Stimulated activated CD8-positive, alpha-beta memory T cell treated with anti-CD3 and anti-CD28 coated beads, Interleukin-2, amount 100 ng/mL, for 48 hours (primary cell): ENCODE measurements around the gene UVSSA.
"Not testable (repeated sequence)": the region's sequence is repeated elsewhere in the genome, so short reads cannot be mapped to it uniquely, and the experiment has no call there.

Source experiments
- DNase-seq, 2 donors: peaks; one replicate each; pipeline ENCODE4 v3.0.0-alpha.2; 2020; ENCODE audit warnings: low read depth in 2 of 2

Gene UVSSA

GRCh38 chr4:1317177-1318045 is 29.6 kb upstream of the UVSSA start:
- no peak for DNase-seq

GRCh38 chr4:1318046-1318375 is 29.0 kb upstream of the UVSSA start:
- DNase-seq = no peak

- peak in 1 of 2 donors; percentile 19 for DNase-seq
Observed at GRCh38 chr4:1318488-1319213, 28.4 kb upstream of the UVSSA start.

DNA sequence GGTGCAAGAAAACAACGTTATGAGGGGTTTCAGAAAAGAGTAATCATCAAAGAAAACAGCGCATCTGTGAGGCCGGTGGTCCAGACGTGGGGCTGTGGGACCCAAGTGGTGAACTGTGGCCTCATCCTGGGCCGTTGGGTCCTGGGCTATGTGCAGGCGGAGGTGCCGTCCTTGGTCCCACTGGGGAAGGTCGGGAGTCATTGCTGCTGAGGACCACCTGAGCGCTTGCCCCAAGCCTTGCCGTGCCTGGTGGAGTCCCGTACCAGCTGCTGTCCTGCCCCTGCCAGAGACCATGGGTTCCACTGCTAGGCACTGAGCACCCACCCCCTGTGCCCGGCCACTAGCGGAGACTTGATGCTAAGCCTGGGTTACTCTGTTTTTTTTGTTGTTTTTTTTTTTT is 25.5 kb upstream of the UVSSA start:
- no peak for DNase-seq

GRCh38 chr4:1321946-1322650 is 24.9 kb upstream of the UVSSA start:
- DNase-seq = no peak

DNA sequence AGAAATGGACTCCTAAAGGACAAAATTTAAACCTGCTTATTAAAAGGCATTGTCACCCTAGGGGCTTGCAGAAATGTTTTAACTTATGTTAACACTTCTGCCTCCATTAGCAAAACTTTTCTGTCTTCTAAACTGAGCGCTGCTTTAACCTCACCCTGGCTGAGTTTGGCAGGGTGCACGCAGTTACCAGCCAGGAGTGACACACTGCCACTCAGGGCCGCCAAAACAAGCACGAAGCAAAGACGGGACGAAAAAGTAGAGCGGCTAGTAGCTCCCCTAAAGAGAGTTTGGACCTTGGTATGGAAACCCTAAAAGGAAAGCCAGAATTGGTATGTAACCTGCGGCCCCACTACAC is 23.8 kb upstream of the UVSSA start:
- DNase-seq = no peak

DNA sequence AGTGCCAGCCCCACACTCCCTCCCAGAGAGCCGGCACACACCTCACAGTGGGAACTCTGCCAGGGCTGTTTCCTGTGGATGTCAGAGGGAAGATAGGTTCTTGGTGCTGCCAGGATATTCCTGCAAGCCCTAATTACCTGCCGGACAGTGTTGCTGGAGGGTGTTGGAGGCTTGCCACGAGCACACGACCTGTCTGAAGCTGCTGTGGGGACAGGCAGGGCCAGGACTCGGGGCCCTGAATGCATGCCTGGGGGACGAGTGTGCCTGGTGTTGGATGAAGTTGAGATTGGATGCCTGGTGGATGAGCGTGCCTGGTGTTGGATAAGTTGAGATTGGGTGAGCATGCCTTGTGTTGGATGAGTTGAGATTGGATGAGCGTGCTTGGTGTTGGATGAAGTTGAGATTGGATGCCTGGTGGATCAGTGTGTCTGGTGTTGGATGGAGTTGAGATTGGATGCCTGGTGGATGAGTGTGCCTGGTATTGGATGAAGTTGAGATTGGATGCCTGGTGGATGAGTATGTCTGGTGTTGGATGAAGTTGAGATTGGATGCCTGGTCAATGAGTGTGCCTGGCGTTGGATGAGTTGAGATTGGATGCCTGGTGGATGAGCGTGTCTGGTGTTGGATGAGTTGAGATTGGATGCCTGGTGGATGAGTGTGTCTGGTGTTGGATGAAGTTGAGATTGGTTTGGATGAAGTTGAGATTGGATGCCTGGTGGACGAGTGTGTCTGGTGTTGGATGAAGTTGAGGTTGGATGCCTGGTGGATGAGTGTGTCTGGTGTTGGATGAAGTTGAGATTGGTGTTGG is 23.2 kb upstream of the UVSSA start:
- DNase-seq = no peak

GRCh38 chr4:1324443-1325175 is 22.4 kb upstream of the UVSSA start:
- DNase-seq = not testable (repeated sequence)

DNA sequence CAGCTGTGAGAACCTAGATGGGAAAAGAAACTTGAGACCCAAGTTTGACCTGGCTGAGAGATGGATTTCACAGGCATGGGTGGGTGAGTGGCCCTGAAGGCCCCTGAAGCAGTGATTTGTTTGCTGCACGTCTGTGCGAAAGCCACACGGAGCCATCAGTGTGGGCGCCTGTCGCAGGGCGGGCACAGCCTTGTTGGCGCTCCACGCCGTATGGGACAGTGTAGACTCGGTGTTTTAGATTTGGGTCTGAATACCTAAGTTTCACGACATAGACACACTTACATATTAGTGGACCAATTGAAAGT is 21.9 kb upstream of the UVSSA start:
- no peak for DNase-seq

- DNase-seq = no peak
Observed at GRCh38 chr4:1325681-1326635, 21.1 kb upstream of the UVSSA start.

DNA sequence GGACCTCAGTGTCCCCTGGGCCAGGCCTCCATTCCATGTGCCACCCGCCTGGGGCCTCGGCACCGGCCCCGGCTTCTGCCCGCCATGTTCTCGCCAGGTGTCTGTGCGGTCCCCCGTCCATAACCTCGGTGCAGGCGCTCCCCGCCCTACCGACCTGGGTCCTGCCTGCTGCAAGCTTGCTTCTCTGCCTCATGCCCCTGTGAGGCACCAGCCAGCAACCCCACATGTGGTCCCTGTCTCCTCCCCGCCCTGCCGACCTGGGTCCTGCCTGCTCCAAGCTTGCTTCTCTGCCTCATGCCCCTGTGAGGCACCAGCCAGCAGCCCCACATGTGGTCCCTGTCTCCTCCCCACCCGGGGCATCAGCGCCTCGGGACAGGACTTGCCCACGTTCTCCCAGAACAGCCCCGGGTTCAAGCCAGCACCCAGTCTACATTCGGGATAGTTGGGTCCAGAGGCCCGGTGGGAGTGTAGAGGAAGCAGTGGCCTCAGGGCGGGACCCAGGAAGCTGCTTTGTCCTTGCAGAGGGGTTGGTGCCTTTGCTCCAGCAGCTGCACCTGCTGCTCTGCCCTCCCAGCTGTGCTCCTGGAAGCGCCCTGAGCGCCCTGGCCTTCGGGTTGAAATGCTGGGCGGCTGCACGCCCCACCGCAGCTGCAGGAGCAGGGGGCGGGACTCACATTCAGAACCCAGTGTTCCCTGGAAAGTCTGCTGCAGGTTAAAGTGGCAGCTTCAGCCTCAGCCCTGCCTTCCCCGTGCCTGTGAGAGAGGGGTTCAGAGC is 20.1 kb upstream of the UVSSA start:
- DNase-seq = no peak

DNA sequence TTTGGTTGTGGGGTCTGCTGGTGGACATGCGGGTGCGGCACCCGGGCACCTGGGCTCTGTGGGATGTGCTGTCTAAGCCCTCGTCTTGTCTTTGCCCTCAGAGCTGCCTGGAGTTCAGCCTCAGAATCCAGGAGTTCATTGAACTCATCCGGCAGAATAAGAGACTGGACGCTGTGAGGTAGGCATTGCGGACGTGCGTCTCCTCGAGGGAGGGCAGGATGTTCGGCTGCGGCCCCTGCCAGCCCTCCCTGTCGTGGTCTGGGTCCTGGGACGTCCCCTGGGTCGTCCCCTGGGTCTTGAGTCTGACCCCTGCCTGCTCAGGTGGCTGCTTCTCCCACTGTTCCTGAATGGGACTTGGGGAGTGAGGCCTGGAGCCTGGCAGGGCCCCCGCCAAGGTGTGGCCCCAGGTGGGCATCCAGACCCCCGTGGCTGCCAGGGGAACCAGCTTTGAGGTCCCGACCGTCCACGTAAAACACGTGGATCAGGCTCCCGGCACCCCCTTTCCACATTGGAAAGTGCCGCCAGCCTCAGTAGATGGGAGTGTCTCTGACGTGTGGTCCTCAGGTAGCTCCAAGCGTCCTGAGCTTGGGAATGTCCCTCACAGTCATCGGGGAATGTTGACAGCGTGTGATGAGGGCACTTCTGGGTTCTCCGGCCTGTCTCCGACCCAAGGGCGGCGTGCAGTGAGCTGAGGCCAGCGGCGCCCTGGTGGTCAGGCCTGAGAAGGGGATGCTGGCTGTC is 19.3 kb upstream of the UVSSA start:
- DNase-seq = no peak

GRCh38 chr4:1328267-1329155 is 18.5 kb upstream of the UVSSA start:
- no peak for DNase-seq

GRCh38 chr4:1329408-1330371 is 17.3 kb upstream of the UVSSA start:
- no peak for DNase-seq

DNA sequence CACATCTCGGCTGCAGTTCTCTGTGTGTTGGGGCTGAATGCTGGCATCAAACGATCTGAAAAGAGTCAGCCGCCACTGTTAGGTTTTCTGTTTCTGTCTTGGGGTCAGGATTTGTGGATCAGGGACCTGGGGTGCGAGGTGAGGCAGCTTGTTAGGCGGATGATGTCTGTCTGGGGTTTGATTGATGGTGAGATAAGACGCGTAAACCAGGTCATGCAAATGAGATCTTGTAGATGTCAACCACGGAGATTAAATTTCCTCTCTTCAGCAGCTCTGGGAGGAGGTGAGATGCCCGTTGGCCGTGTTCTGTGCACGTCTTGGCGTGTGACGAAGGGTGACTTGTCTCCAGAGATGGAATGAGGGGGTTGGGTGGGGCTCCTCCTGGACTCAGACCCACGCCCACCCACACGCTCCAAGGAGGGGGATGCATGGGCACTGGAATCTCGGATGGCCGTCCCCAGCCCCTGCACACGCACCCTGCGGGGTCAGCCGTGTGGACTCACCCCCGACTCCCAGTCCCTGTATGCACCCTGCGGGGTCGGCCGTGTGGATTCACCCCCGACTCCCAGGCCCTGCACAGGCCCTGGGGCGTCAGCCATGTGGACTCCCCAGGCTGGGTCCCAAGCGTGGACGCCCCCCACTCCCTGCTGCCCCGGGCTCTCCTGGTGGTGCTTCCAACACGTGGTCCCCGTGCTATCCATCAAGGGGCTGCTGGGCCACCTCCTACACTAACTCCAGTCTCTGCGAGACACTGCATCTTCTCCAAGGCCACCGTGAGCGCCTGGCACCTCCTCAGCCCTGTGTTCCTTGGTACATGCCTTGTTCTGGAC is 16.0 kb upstream of the UVSSA start:
- DNase-seq = peak; percentile 37 to 46
